ENCODE results near the gene CA5B.
"Not testable (repeated sequence)": the region's sequence is repeated elsewhere in the genome, so short reads cannot be mapped to it uniquely, and the experiment has no call there.

CA5B gene

DNA sequence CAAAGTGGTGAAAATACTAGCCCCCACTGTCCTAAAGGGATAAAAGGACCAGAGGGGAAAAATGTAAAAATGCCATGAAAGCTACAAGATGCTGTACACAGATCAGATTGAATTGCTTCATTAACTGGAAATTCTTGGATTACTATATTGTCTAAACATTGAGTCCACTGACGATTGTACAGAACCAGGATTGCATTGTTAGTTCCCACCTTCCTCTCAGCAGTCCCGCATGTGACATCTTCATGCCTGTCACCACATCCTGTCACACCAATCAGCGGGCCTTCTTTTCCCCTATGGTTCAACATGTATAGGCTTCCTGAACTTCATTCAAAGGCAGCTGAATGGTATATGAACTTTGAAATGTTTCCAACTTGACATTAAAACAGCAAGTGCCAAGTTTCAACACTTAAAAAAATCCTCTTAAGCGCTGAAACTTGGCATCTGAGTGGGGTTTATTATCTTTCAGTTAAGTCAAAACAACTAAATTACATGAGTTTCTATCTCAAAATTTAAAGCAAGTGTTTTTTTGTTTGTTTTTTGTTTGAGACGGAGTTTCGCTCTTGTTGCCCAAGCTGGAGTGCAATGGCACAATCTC is 76.8 kb downstream of the CA5B start:
- no peak for DNase-seq

DNA sequence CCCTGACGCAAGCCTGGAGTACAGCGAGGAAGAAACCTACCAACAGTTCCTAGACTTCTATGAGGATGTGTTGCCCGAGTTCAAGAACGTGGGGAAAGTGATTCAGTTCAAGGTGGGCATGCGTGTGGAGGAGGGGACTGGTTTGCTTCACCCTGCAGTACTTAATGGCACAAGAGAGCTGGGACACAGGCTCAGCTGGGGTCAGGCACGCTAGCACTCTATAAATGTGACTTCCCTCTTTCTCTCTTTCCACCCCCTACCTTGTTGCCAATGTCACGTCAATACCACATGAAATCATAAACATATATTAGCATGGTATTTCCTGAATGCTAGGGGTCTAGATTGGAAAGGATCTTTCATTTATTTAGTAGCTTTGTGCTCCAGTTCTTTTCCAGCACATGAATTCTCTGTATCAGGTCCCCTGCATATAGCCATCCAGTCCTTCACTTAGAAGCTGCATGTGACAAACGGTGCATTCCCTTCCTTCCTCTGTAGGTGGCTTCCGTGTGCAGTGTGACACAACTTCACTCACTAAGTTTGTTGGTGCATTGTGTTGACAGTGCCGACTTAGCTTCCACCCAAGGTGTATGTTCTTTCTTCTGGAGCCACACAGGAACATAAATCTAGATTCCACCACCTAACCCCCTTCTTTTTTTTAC is 77.8 kb downstream of the CA5B start:
- no peak for DNase-seq

DNA sequence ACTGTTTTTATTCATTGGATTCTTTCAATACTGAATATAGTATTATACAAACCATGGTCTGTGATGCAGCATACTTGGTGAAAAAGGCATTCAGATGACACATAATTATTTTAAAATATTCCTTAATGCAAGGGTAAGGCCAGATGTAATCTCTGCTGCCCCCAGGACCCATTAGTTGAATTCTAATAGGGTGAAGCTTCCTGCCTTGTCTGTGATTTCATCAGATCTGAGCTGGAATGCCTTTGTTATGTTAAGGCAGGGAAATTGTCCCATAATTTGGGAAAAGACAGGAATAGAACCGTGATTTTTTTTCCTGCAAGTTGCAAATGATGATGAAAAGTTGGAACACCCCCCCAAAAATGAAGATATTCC is 78.4 kb downstream of the CA5B start:
- no peak for DNase-seq

DNA sequence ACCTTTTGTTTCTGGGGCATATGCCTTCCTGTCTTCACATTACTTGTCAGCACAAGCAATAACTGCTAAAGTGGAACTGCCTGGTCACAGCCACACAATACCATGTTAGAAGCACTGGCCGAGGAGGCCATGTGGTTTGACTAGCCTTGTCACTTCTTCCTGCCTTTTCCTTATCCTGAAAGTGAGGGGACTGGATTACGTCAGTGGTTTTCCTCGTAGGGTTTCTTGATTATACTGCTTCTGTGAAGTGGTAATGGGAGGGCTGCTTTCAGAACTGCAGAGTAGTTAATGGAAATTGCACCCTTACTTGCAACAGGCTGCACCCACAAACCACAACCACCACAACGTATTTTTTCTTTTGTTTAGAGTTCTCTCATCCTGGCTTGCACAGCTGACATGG is 78.8 kb downstream of the CA5B start:
- peak; percentile 29 for DNase-seq

DNA sequence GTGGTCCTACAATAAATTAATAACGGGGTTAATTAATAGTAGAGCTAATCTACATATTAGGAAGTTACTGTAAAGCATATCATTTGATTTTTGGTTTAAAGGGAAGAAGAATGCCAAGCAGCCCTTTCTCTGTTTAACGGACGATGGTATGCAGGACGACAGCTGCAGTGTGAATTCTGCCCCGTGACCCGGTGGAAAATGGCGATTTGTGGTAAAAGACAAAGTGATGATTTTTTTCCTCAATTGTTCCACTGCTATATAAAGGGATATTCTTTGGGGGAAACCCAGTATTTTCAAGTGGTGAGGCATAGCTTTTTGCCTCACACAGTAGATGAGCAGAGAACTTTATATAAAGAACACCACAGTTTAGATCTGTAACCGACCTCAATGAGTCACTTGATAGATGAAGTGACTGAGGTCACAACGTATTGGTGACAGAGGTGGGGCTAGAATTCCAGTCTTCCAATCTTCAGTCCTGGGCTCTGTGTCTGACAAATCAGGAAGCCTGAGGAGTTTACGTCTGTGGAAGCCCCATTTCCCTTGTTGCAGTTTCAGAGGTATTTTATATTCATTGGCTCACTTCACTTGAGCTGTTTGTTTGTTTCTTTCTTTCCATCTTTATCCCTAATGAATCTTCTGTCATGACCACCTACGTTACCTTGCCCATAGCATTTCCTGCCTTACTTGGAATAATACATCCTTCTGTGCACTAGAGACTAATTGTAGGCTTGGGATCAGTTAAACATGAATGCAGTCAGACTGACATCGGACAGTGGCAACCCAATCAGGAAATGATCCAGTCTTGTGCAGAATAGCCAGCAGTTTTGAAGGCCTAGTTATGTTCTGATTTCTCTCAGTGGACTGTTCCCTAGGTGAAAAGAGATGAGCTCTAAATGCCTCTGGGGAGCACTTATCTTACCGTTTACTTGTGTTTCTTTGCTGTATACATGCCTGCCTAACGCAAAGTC is 82.3 kb downstream of the CA5B start:
- DNase-seq = no peak

DNA sequence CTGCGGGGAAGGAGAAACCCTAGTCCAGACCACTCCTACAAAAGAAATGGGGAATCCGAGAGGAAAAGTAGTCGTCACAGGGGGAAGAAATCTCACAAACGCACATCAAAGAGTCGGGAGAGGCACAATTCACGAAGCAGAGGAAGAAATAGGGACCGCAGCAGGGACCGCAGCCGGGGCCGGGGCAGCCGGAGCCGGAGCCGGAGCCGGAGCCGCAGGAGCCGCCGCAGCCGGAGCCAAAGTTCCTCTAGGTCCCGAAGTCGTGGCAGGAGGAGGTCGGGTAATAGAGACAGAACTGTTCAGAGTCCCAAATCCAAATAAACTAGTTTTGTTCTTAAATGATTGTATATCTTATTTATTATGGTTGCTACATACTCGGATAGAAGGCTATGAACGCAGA is 84.9 kb downstream of the CA5B start:
- DNase-seq = no peak

DNA sequence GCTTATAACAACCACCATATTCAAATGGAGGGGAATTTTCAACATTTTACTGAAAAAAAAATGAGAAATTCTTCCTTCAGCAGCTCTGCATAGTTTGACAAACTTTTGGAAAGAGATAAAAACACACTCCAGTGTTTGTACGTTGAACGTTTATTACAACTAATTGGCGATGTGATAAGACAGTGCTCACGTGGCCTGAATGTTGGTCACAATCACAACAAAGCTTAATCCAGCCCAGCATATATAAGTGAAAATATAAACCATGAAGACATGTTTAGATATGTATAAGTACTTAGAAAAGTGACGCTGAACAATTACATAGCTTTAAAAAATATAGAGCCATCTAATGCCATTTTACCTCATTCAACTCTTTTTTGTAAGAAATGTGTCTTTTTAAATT is 87.9 kb downstream of the CA5B start:
- no peak for DNase-seq

DNA sequence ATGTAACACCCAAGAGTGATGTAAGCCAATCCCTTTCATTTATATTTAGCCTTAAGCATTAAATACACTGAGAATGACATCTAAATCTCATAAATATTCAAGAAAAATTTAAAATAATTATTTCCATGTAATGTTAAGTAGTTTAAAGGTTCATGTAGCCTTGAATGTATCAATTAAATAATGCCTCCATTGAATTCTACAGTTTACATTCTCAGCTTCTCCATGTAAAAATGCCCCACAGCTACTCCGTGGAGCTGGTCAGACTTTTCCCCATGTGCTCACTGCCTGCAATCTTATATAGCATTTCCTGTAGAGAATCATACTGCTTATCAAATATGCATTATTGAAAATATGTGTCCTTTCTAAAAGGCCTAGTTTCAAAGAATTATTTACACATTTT is 91.1 kb downstream of the CA5B start:
- no peak for DNase-seq

DNA sequence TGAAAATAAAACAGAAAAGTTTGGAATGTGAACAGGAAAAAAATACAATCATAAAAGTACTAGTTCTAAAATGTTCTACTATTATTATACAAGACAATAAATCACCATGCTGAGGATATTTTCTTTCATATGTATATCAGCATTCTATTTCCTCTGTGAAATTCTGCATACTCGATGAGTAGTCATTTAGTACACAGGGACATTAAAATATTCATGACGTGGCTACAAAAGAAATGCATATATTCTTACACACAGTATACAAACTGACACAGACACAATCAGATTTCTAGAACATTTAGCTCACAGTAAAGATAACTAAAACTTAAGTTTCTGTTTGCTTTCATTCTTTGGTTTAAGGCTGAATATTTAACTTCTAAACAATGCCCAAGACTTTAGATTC is 93.3 kb downstream of the CA5B start:
- DNase-seq = not testable (repeated sequence)

DNA sequence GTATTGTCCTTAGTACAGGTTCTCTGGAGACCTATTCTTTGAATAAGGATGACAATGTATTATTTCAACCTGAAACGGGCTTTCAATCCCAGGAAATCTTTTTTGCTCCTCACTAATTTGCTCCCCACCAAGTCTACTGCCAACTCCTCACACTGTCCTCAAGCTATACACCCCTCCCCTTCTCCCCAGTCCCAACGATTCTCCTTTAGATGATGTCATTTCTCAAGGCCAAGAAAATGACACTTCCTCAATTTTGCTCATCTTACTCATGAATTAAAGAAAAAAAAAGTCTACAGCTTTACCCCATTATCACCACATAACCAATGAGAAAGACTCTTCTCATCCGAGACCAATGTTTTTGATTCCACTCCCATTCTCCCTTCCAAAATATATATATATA is 96.0 kb downstream of the CA5B start:
- DNase-seq = no peak

DNA sequence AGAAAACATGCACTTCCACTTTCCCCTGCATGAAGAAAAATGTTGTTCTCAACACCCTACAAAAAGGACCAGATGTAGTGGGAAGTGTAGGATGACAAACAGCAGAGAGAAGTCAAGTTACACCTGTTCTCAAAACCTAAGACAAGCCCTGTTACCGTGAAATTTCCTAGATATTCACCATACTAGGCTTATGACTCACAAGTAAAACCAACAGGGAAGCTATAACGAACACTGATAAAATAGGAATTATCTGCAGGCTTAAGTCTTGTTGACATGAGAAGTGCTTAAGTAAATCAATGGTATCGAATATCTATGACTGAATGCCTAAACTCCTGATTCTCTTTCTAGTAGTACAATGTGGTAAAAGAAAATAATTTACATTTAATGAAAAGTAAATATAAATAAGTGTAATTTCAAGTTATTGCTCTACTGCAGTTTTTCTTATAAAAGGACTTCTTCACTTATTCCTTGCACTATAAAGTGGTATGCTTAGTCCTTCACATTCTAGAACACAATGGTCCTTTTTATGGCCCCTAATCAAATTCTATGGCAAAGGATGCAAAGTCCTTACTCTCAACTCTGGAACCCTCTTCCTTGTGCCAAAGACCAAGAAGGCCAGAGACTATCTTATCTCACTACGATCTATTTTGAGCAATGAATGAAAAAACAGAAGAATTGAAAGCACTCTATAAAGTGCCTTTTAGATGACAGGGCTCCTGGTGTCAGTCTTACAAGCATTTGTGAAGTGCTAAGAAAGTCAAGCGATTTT is 96.9 kb downstream of the CA5B start:
- DNase-seq = no peak
